CD8-positive, alpha-beta memory T cell (primary cell): Measurements from ENCODE around the gene DNAJB9. TPM values are rescaled to one million over a fixed set of nuclear protein-coding genes. Genes with fewer than 3 reads are reported as not detected.
A peak's percentile ranks its signal among the peaks of the same experiment; 100 is the strongest.

Experiments
- CTCF ChIA-PET: fragments of 350-600 bp; sonication (Branson Sonifier 250); formaldehyde crosslinking; loops from one replicate; lab custom pipeline; 2021; ENCODE audit warnings: antibody characterized with exemption; lab: Charles Lee
- POLR2A ChIA-PET: fragments of 350-600 bp; sonication (Branson Sonifier 250); formaldehyde crosslinking; loops from one replicate; lab custom pipeline; 2021; ENCODE audit warnings: antibody characterized with exemption; lab: Charles Lee
- DNase-seq, 5 donors: peaks; one replicate each; pipeline versions ENCODE4 v3.0.0 to v3.0.0-alpha.2; 2020 to 2022; ENCODE audit warnings: mixed read lengths in 1 of 5
- H3K27ac ChIP-seq: one replicate; pipeline ENCODE4 v1.7.0; 2013; ENCODE audit warnings: low read depth, mild to moderate bottlenecking, low read length, moderate library complexity
- H3K27me3 ChIP-seq: 2 replicates; pipeline ENCODE4 v1.7.0; 2013; ENCODE audit warnings: low read length, mild to moderate bottlenecking; ENCODE audit not compliant: insufficient read depth, poor library complexity, severe bottlenecking
- H3K36me3 ChIP-seq: 2 replicates; pipeline ENCODE4 v1.7.0; 2013; ENCODE audit warnings: mild to moderate bottlenecking, low read length, moderate library complexity; ENCODE audit not compliant: insufficient read depth
- H3K4me1 ChIP-seq: 2 replicates; pipeline ENCODE4 v1.7.0; 2013; ENCODE audit warnings: mild to moderate bottlenecking, low read length, moderate library complexity; ENCODE audit not compliant: insufficient read depth
- H3K4me3 ChIP-seq: 2 replicates; pipeline ENCODE4 v1.7.0; 2013; ENCODE audit warnings: mild to moderate bottlenecking, low read length
- H3K9me3 ChIP-seq: 2 replicates; pipeline ENCODE4 v1.7.0; 2013; ENCODE audit warnings: mild to moderate bottlenecking, low read length
- H3K27ac Mint-ChIP-seq, 8 donors: one replicate each; pipeline ENCODE4 v1.8.0; 2020 to 2021; ENCODE audit warnings: mixed read lengths in 8 of 8, mild to moderate bottlenecking in 6 of 8, inconsistent platforms in 3 of 8, moderate library complexity in 3 of 8
- H3K27me3 Mint-ChIP-seq, 2 donors: one replicate each; pipeline ENCODE4 v1.8.0; 2020 to 2021; ENCODE audit warnings: mixed read lengths in 2 of 2, mild to moderate bottlenecking in 1 of 2, moderate library complexity in 1 of 2
- H3K36me3 Mint-ChIP-seq, 3 donors: one replicate each; pipeline ENCODE4 v1.8.0; 2020 to 2021; ENCODE audit warnings: mixed read lengths in 3 of 3, inconsistent platforms in 1 of 3, mild to moderate bottlenecking in 1 of 3
- H3K4me1 Mint-ChIP-seq, 3 donors: one replicate each; pipeline ENCODE4 v1.8.0; 2020 to 2021; ENCODE audit warnings: mixed read lengths in 3 of 3, inconsistent platforms in 1 of 3, mild to moderate bottlenecking in 1 of 3
- H3K4me3 Mint-ChIP-seq, 7 donors: one replicate each; pipeline ENCODE4 v1.8.0; 2020 to 2021; ENCODE audit warnings: mixed read lengths in 7 of 7, mild to moderate bottlenecking in 6 of 7, moderate library complexity in 4 of 7, inconsistent platforms in 2 of 7
- H3K9me3 Mint-ChIP-seq, 5 donors: one replicate each; pipeline ENCODE4 v1.8.0; 2020 to 2022; ENCODE audit warnings: mixed read lengths in 5 of 5, mild to moderate bottlenecking in 3 of 5, moderate library complexity in 2 of 5, inconsistent platforms in 1 of 5
- polyA plus RNA-seq: library from polyadenylated mRNA; unstranded; fragments of 300-500 nt; fragmentation: Illumina TruSeq; gene quantifications from one replicate; pipeline ENCODE4 v1.2.3, GENCODE V29; 2021
- total RNA-seq, 2 experiments: library from RNA; stranded (reverse); gene quantifications; one replicate each; pipeline ENCODE4 v1.2.3, GENCODE V29; 2021

Gene DNAJB9
- total and polyA plus RNA-seq, 3 experiments from 2014 or later: 10.1 to 37.5 (median 12.0) TPM

DNA sequence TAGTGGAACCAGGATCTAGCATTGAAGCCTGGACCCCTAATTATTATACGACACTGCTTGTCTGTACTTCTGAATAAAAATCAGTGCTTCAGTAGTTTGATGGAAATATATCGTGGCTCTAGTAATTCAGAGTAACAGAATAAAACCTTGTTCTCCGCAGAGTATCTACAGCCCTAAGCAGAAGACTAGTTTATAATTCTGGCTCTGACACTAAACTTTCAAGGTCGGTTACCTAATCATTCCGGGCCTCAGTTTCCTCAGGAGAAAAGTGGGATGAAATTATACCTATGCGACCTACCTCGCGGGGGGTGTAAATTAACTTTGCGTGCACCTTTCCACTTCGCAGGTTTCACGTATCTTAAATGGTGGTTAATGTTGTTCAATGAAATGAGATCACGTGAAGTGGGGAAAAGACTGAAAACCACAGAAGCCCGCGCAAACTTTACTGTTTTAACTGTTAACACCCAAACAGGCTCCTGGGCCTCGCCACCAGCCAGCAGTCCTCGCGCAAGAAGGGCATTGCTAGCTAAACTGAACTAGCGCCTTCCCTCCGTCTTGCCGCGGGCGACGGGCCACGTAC, 783 bp upstream of the DNAJB9 start:
- CTCF ChIA-PET: interaction anchor here (1.3 to 1.4 kb wide), 2 partner anchors 9 to 44 kb away, joined by 3 to 6 read pairs; partner anchors contain the start of gene PNPLA8
- H3K4me1 Mint-ChIP-seq: peaks cover 55 to 77% (median 70%) of the 10 kb centered on the region in 3 donors
- peak in 1 of 5 donors; percentile 0 for DNase-seq

GRCh38 chr7:108570146-108570755, 577 bp downstream of the DNAJB9 start:
- Mint-ChIP-seq H3K9me3 (no peaks in the 10 kb centered on the region), H3K27ac (peak overlapping the region; percentile 97 to 100 (median 100)), H3K36me3 (peaks cover 7 to 55% (median 14%) of the 10 kb centered on the region in 3 donors), H3K4me3 (peak overlapping the region; percentile 92 to 99 (median 95)), H3K4me1 (peaks cover 65 to 84% (median 83%) of the 10 kb centered on the region in 3 donors), H3K27me3 (peaks cover 0 to 5% of the 10 kb centered on the region in 2 donors)
- ChIA-PET POLR2A (interaction anchor here (0.8 to 3.8 kb wide), 3 partner anchors 10 to 45 kb away, joined by 4 to 72 read pairs (median 4); partner anchors contain the start of gene PNPLA8), CTCF (interaction anchor here (1.0 to 1.4 kb wide), 3 partner anchors 10 to 45 kb away, joined by 3 to 6 read pairs (median 4); partner anchors contain the start of gene PNPLA8)
- peak overlapping the region; percentile 100 for H3K27ac ChIP-seq
- peak; percentile 19 to 65 (median 44) for DNase-seq
- H3K36me3 ChIP-seq: peaks cover 13% of the 10 kb centered on the region
- H3K4me1 ChIP-seq: peaks cover 38% of the 10 kb centered on the region
- peak overlapping the region; percentile 74 for H3K4me3 ChIP-seq
- H3K9me3 ChIP-seq: no peaks in the 10 kb centered on the region
- no peaks in the 10 kb centered on the region for H3K27me3 ChIP-seq

More for the DNA sequence above, 783 bp upstream of the DNAJB9 start:
- peaks cover 0 to 5% of the 10 kb centered on the region in 2 donors for H3K27me3 Mint-ChIP-seq
- H3K36me3 ChIP-seq: peaks cover 9% of the 10 kb centered on the region
- peak overlapping the region; percentile 100 for H3K27ac ChIP-seq
- peak overlapping the region; percentile 92 to 99 (median 95) for H3K4me3 Mint-ChIP-seq
- H3K9me3 ChIP-seq: no peaks in the 10 kb centered on the region
- no peaks in the 10 kb centered on the region for H3K9me3 Mint-ChIP-seq
- peaks cover 38% of the 10 kb centered on the region for H3K4me1 ChIP-seq
- POLR2A ChIA-PET: interaction anchor here (0.6 to 3.8 kb wide), 3 partner anchors 43 to 1400 kb away, joined by 4 to 72 read pairs (median 4); partner anchors contain the start of genes HBP1 and PNPLA8
- no peaks in the 10 kb centered on the region for H3K27me3 ChIP-seq
- H3K4me3 ChIP-seq: peak overlapping the region; percentile 92
- peak overlapping the region; percentile 97 to 100 (median 100) for H3K27ac Mint-ChIP-seq
- peaks cover 12 to 56% (median 15%) of the 10 kb centered on the region in 3 donors for H3K36me3 Mint-ChIP-seq

GRCh38 chr7:108572480-108572879, 2.8 kb downstream of the DNAJB9 start:
- Histone ChIP-seq H3K36me3 (peaks cover 13% of the 10 kb centered on the region), H3K4me3 (no peak overlapping the region), H3K27ac (no peak overlapping the region), H3K27me3 (no peaks in the 10 kb centered on the region), H3K4me1 (peaks cover 29% of the 10 kb centered on the region), H3K9me3 (no peaks in the 10 kb centered on the region)
- ChIA-PET CTCF (interaction anchor here (1.1 kb wide), 1 partner anchor 75 kb away, joined by 3 read pairs; no protein-coding TSS in a partner anchor), POLR2A (no interaction called here)
- H3K4me1 Mint-ChIP-seq: peaks cover 61 to 82% (median 78%) of the 10 kb centered on the region in 3 donors
- peaks cover 0 to 64% (median 14%) of the 10 kb centered on the region in 3 donors for H3K36me3 Mint-ChIP-seq
- peaks cover 0 to 4% of the 10 kb centered on the region in 2 donors for H3K27me3 Mint-ChIP-seq
- H3K4me3 Mint-ChIP-seq: no peak overlapping the region
- peak overlapping the region in 1 of 8 donors; percentile 46 for H3K27ac Mint-ChIP-seq
- no peak for DNase-seq
- no peaks in the 10 kb centered on the region for H3K9me3 Mint-ChIP-seq

GRCh38 chr7:108575156-108575555, 5.5 kb downstream of the DNAJB9 start:
- no peak overlapping the region for H3K27ac ChIP-seq
- CTCF ChIA-PET: no interaction called here

GRCh38 chr7:108576116-108576515, 6.4 kb downstream of the DNAJB9 start:
- H3K27ac ChIP-seq: no peak overlapping the region
- CTCF ChIA-PET: no interaction called here
- H3K27me3 ChIP-seq: no peaks in the 10 kb centered on the region
- no peaks in the 10 kb centered on the region for H3K9me3 ChIP-seq
- DNase-seq: no peak
- H3K9me3 Mint-ChIP-seq: no peaks in the 10 kb centered on the region
- POLR2A ChIA-PET: no interaction called here
- peak overlapping the region in 2 of 8 donors; percentile 18 to 47 for H3K27ac Mint-ChIP-seq
- no peak overlapping the region for H3K4me3 ChIP-seq
- H3K4me1 ChIP-seq: peaks cover 12% of the 10 kb centered on the region
- peaks cover 13% of the 10 kb centered on the region for H3K36me3 ChIP-seq
- H3K36me3 Mint-ChIP-seq: peaks cover 10 to 60% (median 29%) of the 10 kb centered on the region in 3 donors
- no peaks in the 10 kb centered on the region for H3K27me3 Mint-ChIP-seq
- H3K4me3 Mint-ChIP-seq: peak overlapping the region in 1 of 7 donors; percentile 6
- H3K4me1 Mint-ChIP-seq: peaks cover 40 to 66% (median 54%) of the 10 kb centered on the region in 3 donors

More at GRCh38 chr7:108575156-108575555, 5.5 kb downstream of the DNAJB9 start:
- Mint-ChIP-seq H3K27me3 (no peaks in the 10 kb centered on the region), H3K27ac (peak overlapping the region in 2 of 8 donors; percentile 47 to 62), H3K36me3 (peaks cover 10 to 65% (median 27%) of the 10 kb centered on the region in 3 donors), H3K4me3 (no peak overlapping the region), H3K9me3 (no peaks in the 10 kb centered on the region), H3K4me1 (peaks cover 44 to 70% (median 57%) of the 10 kb centered on the region in 3 donors)
- POLR2A ChIA-PET: interaction anchor here (1.0 kb wide), 1 partner anchor 49 kb away, joined by 3 read pairs; the partner anchor contains the start of gene PNPLA8
- Histone ChIP-seq H3K4me1 (peaks cover 15% of the 10 kb centered on the region), H3K9me3 (no peaks in the 10 kb centered on the region), H3K4me3 (no peak overlapping the region), H3K27me3 (no peaks in the 10 kb centered on the region), H3K36me3 (peaks cover 13% of the 10 kb centered on the region)
- no peak for DNase-seq

DNA sequence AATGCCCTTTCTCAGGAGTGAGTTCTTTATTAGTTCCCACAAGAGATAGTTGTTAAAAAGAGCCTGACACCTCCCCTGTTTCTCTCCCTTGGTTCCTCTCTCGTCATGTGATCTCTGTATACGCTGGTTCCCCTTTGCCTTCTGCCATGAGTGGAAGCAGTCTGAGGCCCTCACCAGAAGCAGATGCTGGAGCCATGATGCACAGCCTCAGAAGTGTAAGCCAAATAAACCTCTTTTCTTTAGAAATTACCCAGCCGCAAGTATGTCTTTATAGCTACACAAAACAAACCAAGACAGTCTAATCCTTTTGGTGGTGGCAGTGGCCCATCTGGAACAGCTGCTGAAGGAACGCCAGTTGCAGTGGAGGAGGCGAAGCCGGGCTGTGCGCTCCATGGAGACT, 9.3 kb downstream of the DNAJB9 start:
- Mint-ChIP-seq H3K4me1 (peaks cover 19 to 37% (median 26%) of the 10 kb centered on the region in 3 donors), H3K4me3 (peak overlapping the region in 1 of 7 donors; percentile 37), H3K27ac (peak overlapping the region in 1 of 8 donors; percentile 35), H3K36me3 (peaks cover 10 to 42% (median 22%) of the 10 kb centered on the region in 3 donors), H3K9me3 (no peaks in the 10 kb centered on the region), H3K27me3 (no peaks in the 10 kb centered on the region)
- Histone ChIP-seq H3K36me3 (peaks cover 3% of the 10 kb centered on the region), H3K27me3 (no peaks in the 10 kb centered on the region), H3K4me3 (no peak overlapping the region), H3K9me3 (no peaks in the 10 kb centered on the region), H3K27ac (no peak overlapping the region), H3K4me1 (no peaks in the 10 kb centered on the region)
- ChIA-PET CTCF (no interaction called here), POLR2A (no interaction called here)
- DNase-seq: no peak

- Histone ChIP-seq H3K27me3 (no peaks in the 10 kb centered on the region), H3K9me3 (no peaks in the 10 kb centered on the region), H3K4me3 (no peak overlapping the region), H3K36me3 (no peaks in the 10 kb centered on the region), H3K27ac (no peak overlapping the region), H3K4me1 (no peaks in the 10 kb centered on the region)
- Mint-ChIP-seq H3K9me3 (no peaks in the 10 kb centered on the region), H3K27me3 (no peaks in the 10 kb centered on the region), H3K4me1 (peaks cover 9 to 24% (median 17%) of the 10 kb centered on the region in 3 donors), H3K27ac (no peak overlapping the region), H3K4me3 (no peak overlapping the region), H3K36me3 (peaks cover 10 to 29% (median 19%) of the 10 kb centered on the region in 3 donors)
- CTCF ChIA-PET: no interaction called here
- DNase-seq: no peak
- POLR2A ChIA-PET: interaction anchor here (1.2 kb wide), 1 partner anchor 11 kb away, joined by 4 read pairs; the partner anchor contains the start of genes DNAJB9 and THAP5
Measured at GRCh38 chr7:108580298-108580697, 10.6 kb downstream of the DNAJB9 start.
